GM06990 (cell line): ENCODE data around the gene SNCAIP.

Experiments
- DNase-seq: peaks from one replicate; pipeline ENCODE4 v3.0.0-alpha.2; 2011; ENCODE audit not compliant: insufficient read length; ENCODE audit errors: extremely low read depth
- H3K27me3 ChIP-seq: replicated peaks from 2 replicates; pipeline ENCODE4 v1.6.0; 2011; ENCODE audit warnings: low read length; ENCODE audit not compliant: control insufficient read depth, insufficient read depth
- H3K36me3 ChIP-seq: 2 replicates; pipeline ENCODE4 v1.5.1; 2011; ENCODE audit warnings: low read length; ENCODE audit not compliant: control insufficient read depth, insufficient read depth
- H3K4me3 ChIP-seq: replicated peaks from 2 replicates; pipeline ENCODE4 v1.5.1; 2011; ENCODE audit warnings: low read depth, mild to moderate bottlenecking, control low read depth, low read length
- TF ChIP-seq, protein P1 (sequence below): IDR thresholded peaks from 2 replicates; pipeline ENCODE4 v1.5.1; 2011; ENCODE audit warnings: low read length, control low read depth, mild to moderate bottlenecking, inconsistent platforms; ENCODE audit not compliant: insufficient read depth, poor library complexity, severe bottlenecking

SNCAIP gene

DNA sequence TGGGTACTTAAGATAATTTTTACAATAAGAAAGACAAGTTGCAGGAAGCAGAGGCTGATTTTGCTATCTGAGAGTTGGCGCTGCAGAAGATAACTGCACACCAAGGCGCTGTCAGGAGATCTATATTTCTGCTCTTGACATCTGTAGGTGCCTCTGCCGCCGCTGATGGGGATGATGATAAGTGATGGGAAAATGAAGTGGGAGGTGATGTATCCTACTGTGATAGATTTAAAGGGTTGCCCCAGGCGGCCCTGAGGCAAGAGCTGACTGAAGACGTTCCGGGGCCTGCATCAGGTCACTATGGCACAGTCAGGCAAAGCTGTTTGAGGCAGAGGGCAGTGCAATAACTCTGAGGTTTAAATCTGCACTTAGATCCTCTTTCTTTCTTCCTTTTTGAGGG, 78.1 kb downstream of the SNCAIP start:
- Histone ChIP-seq H3K36me3 (no peaks in the 10 kb centered on the region), H3K4me3 (no peak overlapping the region)
- DNase-seq, result no peak

DNA sequence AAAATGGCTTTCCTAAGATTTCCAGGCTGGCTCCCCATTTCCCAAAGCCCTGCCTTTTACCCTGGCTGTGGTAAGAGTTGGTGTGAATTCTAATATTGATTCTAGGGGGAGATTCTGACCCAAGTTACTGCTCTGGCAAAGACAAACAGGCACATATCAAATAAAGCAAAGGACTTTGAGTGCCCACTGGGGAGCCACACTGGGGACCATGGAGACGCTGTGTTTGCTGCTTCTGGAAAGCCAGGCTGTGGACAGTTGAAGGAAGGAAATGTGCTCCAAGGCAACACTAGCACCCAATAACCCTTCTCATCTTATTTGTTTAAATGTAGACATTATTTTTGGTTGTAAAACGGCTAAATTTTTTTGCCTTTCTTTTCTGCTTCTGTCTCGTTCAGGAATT, 78.7 kb downstream of the SNCAIP start:
- DNase-seq, result no peak
- Histone ChIP-seq H3K27me3 (no peaks in the 10 kb centered on the region), H3K36me3 (no peaks in the 10 kb centered on the region), H3K4me3 (no peak overlapping the region)
- TF ChIP-seq, protein P1, sequence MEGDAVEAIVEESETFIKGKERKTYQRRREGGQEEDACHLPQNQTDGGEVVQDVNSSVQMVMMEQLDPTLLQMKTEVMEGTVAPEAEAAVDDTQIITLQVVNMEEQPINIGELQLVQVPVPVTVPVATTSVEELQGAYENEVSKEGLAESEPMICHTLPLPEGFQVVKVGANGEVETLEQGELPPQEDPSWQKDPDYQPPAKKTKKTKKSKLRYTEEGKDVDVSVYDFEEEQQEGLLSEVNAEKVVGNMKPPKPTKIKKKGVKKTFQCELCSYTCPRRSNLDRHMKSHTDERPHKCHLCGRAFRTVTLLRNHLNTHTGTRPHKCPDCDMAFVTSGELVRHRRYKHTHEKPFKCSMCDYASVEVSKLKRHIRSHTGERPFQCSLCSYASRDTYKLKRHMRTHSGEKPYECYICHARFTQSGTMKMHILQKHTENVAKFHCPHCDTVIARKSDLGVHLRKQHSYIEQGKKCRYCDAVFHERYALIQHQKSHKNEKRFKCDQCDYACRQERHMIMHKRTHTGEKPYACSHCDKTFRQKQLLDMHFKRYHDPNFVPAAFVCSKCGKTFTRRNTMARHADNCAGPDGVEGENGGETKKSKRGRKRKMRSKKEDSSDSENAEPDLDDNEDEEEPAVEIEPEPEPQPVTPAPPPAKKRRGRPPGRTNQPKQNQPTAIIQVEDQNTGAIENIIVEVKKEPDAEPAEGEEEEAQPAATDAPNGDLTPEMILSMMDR, result no peak

More for the DNA sequence above, 78.1 kb downstream of the SNCAIP start:
- TF ChIP-seq, protein P1, result no peak
- no peaks in the 10 kb centered on the region for H3K27me3 ChIP-seq

DNA sequence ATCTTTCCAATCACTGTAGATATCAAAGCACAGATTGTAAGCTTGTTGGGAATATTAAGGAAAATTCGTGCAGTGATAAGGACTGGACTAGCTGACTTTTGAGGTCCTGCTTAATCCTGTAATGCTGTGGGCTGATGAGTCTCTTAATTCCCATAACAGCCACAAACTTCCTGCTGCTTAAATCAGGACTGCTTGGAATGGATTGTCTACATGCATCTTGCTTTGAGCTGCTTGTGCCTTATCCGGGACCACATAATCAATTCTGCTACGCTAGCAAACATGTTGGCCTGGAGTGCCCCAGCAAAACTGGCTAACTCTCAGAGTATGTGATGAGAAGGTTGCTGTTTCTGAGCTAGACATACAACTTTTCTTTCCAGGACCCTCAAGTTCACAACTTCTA, 79.6 kb downstream of the SNCAIP start:
- H3K4me3 ChIP-seq, result no peak overlapping the region
- no peaks in the 10 kb centered on the region for H3K36me3 ChIP-seq
- TF ChIP-seq, protein P1, result no peak
- H3K27me3 ChIP-seq, result no peaks in the 10 kb centered on the region
- DNase-seq, result no peak

DNA sequence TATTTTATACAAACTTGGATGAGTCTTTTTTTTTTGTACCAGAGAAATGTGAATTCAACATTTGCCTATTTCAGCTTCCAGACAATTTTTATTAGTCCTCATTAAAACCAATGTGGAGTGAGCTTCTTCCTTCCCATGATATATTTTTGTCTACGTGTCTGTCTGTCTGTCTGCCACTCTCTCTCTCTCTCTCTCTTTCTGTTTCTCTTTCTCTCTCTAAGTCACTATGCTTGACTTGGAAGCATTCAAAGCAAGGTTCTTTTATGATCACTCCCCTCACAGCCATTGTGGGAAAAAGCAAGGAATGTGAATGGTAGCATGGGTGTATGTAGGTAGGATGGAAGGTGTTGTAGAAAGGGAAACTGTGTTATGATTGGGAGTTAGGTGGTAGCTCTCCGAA, 80.2 kb downstream of the SNCAIP start:
- Histone ChIP-seq H3K36me3 (no peaks in the 10 kb centered on the region), H3K27me3 (no peaks in the 10 kb centered on the region), H3K4me3 (no peak overlapping the region)
- DNase-seq, result no peak
- TF ChIP-seq, protein P1, result no peak

DNA sequence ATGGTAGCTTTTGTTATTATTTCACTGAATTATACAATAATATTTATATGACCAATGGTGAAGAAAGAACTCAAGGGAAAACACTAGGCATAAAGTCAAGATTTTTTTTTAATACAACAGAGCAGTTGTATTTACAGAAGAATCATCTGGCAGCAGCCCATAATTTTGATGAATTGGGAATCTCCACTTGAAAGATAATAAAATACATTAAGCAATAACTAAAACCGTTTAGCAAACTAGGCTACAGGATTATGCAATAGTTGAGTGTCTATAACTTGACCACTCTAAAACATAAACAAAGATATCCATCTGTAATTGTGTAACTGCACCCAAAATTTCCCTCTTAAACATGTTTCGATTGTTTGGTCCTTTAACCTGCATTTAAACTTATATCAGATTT, 80.8 kb downstream of the SNCAIP start:
- H3K27me3 ChIP-seq, result no peaks in the 10 kb centered on the region
- no peaks in the 10 kb centered on the region for H3K36me3 ChIP-seq
- H3K4me3 ChIP-seq, result no peak overlapping the region
- TF ChIP-seq, protein P1, result no peak
- DNase-seq, result no peak

DNA sequence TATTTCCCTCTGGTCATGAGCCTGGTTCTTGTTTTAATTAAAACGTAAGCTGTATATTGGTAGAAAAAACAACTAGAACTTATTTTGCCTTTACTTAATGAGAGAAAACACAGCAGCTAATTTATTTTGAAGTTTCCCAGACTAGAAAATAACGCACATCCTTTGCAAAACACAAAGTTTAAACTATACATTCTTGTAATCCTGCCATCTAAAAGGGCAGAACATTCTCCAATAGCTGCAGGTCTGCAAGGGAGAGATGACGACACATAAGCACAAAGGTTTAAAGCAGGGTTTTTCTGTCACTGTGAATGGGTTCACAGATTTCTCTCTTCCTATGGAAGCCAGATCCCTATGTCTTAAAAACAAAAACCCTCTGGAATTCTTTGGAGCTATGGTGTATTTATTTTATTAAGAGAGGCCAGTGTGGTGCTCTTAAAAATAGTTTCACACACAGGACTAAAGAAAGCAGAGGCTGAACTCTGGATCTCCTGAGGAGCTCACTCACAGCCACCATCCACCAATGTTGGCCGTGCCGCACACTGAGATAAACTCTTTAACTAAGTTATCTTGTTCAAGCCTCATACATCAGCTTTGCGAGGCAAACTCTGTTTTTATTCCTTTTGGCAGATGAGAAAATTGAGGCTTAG, 82.4 kb downstream of the SNCAIP start:
- TF ChIP-seq, protein P1, result no peak
- no peak for DNase-seq

More for the DNA sequence above, 82.4 kb downstream of the SNCAIP start:
- Histone ChIP-seq H3K4me3 (no peak overlapping the region), H3K36me3 (no peaks in the 10 kb centered on the region), H3K27me3 (no peaks in the 10 kb centered on the region)
